Tibial nerve (tissue), 4 donors: ENCODE results near the gene VPS4A.

Experiments
- EP300 ChIP-seq, 2 donors: sonication (generic); formaldehyde crosslinking; IDR thresholded peaks; one replicate each; pipeline ENCODE4 v1.6.1; 2017; ENCODE audit warnings: antibody characterized with exemption in 2 of 2, mild to moderate bottlenecking in 1 of 2
- POLR2A ChIP-seq, 2 donors: fragments of 450-650 bp; IDR thresholded peaks; one replicate each; pipeline ENCODE4 v1.6.1; 2017; ENCODE audit warnings: antibody characterized with exemption in 2 of 2, mild to moderate bottlenecking in 2 of 2, moderate library complexity in 2 of 2
- TF ChIP-seq, protein P1 (sequence below), 5 experiments: fragments of 200-600 bp in 3 of 5; fragments of 450-650 bp in 2 of 5; sonication (generic) in 3 of 5; IDR thresholded peaks; one replicate each; pipeline ENCODE4 v1.5.1; 2016 to 2019; ENCODE audit warnings: antibody characterized with exemption in 5 of 5, mild to moderate bottlenecking in 3 of 5, moderate library complexity in 2 of 5

DNA sequence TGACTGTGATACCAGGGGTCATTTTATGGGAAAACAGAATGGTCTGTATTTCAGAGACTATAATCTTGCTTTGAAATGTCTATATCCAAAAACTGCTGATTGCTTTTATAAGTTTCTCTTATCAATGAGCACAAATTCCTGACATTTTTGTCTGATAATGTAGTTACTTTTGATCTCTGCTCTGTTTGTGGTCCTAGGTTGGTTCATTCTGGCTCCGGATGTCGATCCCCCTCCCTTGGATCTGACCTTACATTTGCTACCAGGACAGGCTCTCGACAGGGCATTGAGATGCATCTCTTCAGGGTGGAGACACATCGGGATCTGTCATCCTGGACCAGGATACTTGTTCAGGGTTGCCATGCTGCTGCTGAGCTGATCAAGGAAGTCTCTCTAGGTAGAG lies 27.3 kb upstream of the VPS4A start:
- no peak for TF ChIP-seq POLR2A (IDR thresholded peaks at IDR 0.05)
- TF ChIP-seq, protein P1, sequence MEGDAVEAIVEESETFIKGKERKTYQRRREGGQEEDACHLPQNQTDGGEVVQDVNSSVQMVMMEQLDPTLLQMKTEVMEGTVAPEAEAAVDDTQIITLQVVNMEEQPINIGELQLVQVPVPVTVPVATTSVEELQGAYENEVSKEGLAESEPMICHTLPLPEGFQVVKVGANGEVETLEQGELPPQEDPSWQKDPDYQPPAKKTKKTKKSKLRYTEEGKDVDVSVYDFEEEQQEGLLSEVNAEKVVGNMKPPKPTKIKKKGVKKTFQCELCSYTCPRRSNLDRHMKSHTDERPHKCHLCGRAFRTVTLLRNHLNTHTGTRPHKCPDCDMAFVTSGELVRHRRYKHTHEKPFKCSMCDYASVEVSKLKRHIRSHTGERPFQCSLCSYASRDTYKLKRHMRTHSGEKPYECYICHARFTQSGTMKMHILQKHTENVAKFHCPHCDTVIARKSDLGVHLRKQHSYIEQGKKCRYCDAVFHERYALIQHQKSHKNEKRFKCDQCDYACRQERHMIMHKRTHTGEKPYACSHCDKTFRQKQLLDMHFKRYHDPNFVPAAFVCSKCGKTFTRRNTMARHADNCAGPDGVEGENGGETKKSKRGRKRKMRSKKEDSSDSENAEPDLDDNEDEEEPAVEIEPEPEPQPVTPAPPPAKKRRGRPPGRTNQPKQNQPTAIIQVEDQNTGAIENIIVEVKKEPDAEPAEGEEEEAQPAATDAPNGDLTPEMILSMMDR (IDR thresholded peaks at IDR 0.05): no peak
- TF ChIP-seq EP300 (IDR thresholded peaks at IDR 0.05): no peak
